Measurements from ENCODE around the gene COA1.

GRCh38 chr7:43727494-43727893 lies 1.8 kb downstream of the COA1 start:
- TF ChIP-seq ZFP3 (CRISPR knock-in tag; IDR thresholded peaks at IDR 0.05) (no peak), BACH2 (CRISPR knock-in tag; IDR thresholded peaks at IDR 0.05; ENCODE audit: borderline replicate concordance) (no peak), ARNTL (CRISPR knock-in tag; IDR thresholded peaks at IDR 0.05; ENCODE audit: borderline replicate concordance, low read depth) (no peak), CSDC2 (CRISPR knock-in tag; IDR thresholded peaks at IDR 0.05) (no peak), ZFP30 (CRISPR knock-in tag; IDR thresholded peaks at IDR 0.05) (no peak), SNAI2 (CRISPR knock-in tag; IDR thresholded peaks at IDR 0.05) (no peak), TCF4 (CRISPR knock-in tag; IDR thresholded peaks at IDR 0.05; ENCODE audit: borderline replicate concordance) (no peak), TOX (CRISPR knock-in tag; IDR thresholded peaks at IDR 0.05; ENCODE audit: borderline replicate concordance) (no peak), OSR1 (CRISPR knock-in tag; IDR thresholded peaks at IDR 0.05) (no peak), TSHZ2 (CRISPR knock-in tag; IDR thresholded peaks at IDR 0.05) (no peak), ESRRG (CRISPR knock-in tag; IDR thresholded peaks at IDR 0.05) (no peak)
- TF ChIP-seq, protein P1, sequence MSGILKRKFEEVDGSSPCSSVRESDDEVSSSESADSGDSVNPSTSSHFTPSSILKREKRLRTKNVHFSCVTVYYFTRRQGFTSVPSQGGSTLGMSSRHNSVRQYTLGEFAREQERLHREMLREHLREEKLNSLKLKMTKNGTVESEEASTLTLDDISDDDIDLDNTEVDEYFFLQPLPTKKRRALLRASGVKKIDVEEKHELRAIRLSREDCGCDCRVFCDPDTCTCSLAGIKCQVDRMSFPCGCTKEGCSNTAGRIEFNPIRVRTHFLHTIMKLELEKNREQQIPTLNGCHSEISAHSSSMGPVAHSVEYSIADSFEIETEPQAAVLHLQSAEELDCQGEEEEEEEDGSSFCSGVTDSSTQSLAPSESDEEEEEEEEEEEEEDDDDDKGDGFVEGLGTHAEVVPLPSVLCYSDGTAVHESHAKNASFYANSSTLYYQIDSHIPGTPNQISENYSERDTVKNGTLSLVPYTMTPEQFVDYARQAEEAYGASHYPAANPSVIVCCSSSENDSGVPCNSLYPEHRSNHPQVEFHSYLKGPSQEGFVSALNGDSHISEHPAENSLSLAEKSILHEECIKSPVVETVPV (CRISPR knock-in tag; IDR thresholded peaks at IDR 0.05), result no peak
- TF ChIP-seq, protein P2, sequence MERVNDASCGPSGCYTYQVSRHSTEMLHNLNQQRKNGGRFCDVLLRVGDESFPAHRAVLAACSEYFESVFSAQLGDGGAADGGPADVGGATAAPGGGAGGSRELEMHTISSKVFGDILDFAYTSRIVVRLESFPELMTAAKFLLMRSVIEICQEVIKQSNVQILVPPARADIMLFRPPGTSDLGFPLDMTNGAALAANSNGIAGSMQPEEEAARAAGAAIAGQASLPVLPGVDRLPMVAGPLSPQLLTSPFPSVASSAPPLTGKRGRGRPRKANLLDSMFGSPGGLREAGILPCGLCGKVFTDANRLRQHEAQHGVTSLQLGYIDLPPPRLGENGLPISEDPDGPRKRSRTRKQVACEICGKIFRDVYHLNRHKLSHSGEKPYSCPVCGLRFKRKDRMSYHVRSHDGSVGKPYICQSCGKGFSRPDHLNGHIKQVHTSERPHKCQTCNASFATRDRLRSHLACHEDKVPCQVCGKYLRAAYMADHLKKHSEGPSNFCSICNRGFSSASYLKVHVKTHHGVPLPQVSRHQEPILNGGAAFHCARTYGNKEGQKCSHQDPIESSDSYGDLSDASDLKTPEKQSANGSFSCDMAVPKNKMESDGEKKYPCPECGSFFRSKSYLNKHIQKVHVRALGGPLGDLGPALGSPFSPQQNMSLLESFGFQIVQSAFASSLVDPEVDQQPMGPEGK (CRISPR knock-in tag; IDR thresholded peaks at IDR 0.05; ENCODE audit: borderline replicate concordance), result no peak

All from SK-N-SH treated with all-trans-retinoic acid at 6 μM for 48 hours (cell line).